ENCODE results near the gene HOXC5. TPM values are rescaled to one million over a fixed set of nuclear protein-coding genes. Genes with fewer than 3 reads are reported as not detected.

The HOXC5 gene
- total RNA-seq, 1 experiment from 2014 or later = 0.07 TPM

- DNase-seq (ENCODE audit: extremely low read depth, low read depth) = peak; percentile 51
These were observed 37.2 kb upstream of the HOXC5 start for GRCh38 chr12:53995378-53996239.

DNA sequence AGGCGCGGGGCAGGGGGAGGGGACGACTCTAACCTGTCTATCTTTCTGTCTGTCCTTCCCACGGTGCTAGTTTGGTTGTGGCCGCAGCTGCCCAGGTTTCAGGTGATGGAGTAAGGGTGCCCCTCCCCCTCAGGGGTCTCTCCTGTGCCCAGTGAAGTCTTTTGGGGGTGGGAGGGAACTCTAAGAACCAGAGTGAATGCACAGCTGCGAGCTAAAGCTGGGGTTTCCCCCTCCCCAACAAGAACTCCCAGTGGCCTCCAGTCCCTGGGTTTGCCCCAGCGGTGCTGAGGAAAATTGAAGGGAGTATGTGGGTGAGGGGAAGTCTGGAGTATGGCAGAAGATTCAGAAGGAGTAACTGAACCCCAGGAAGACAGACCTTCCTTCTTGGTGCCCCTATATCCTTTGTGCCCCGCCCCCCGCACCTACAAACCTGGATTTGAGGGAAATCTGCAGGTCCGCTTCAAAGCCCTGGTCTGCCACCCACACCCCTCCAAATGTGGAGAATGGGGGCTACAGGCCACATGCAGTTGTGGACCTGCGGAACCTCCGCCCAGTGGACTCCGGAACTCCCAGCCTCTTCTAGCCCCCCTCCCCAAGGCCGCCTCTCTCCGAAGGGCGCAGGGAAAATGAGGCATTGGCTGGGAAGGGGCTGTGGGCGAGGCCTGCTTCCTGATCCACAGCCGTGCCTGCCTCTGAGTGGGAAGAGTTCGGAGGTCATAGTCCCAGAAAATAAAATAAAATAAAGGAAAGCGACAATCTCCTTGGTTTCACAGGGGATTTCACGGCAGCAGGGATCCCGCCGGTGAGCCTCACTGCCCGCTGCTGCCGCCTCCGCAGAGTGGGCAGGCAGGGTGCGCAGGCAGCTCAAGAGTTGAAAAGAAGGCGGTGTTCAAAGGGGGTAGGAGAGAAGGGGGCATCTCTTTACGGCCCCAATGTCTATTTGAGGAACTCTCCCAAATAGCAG, 36.3 kb upstream of the HOXC5 start:
- no peak for DNase-seq (ENCODE audit: extremely low read depth, low read depth)

DNA sequence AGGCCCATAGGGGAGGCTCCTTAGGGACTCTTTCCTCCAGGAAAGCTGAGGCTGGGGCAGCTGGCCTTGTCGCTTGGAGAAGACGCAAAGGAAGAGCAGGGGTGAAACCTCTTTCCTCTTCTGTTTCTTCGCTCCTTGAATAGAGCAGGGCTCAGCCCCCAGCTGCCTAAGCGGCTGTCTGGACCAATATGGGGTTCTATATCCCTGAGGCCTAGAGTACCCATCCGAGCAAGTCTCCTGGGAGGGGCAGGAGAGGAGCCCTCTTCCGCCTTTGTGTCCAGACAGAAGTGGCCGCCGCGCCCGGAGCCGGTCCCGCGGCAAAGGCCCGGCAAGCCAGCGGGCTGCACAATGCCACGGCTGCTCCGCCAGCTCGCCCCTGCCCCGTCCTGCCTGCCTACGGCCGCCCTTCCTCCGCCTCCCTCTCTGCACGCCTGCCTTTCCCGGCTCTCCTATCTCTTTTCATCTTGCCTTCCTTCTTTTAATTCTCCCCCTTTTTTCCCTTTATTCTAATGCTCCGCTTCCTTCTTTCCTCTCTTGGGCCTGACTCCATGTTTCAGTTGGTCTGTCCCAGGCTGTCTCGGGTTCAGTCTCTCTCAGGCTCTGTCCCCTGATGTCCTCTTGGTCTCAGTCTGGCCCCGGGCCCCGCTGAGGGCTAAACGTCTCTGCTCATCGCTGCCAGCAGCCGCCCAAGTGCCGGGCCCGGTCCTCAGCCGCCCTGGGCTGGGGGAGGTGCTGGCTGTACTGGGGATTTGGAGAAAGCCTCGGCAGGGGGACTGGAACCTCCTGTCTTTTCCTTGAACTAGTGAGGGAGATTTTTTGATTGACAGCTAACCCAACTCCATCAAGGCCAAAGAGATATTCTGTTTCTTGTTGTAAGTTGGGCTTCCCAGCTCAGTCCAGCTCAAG, 35.4 kb upstream of the HOXC5 start:
- no peak for DNase-seq (ENCODE audit: extremely low read depth, low read depth)

GRCh38 chr12:53998110-53998899, 34.5 kb upstream of the HOXC5 start:
- DNase-seq (ENCODE audit: extremely low read depth, low read depth) = no peak

GRCh38 chr12:53998900-53999236, 34.0 kb upstream of the HOXC5 start:
- no peak for DNase-seq (ENCODE audit: extremely low read depth, low read depth)

DNA sequence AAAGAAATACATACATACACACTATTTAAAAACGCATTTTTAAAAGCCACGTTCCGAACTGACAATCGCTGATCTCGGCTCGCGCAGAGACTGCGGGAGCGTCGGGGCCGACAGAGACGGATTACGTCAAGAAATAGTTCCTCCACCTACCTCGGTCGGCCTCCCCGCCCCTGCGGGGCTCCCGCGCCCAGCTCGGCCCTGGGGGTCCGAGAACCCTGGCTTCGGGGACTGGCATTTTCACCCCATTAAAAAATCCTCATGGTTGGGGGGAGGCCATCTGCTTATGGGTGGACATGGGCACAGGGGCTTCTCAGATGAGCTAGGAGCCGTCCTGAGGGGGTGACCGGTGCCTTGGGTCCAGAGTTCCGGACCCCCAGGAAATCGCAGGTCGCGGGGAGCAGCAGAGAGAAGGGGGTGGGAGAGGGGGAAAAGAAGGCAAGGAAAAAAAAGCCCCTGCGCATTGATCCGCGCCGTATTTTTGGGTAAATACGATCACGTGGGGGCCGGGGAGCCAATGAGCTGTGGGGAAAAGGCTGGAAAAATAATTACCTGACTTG, 33.2 kb upstream of the HOXC5 start:
- peak; percentile 44 for DNase-seq (ENCODE audit: extremely low read depth, low read depth)

- no peak for DNase-seq (ENCODE audit: extremely low read depth, low read depth)
These were observed 32.4 kb upstream of the HOXC5 start, which contains the start of gene HOXC9 for GRCh38 chr12:54000116-54001114. HOXC9 (plus strand) TSS chr12:54000161; CDS start chr12:54000189, 28 bp downstream.

DNA sequence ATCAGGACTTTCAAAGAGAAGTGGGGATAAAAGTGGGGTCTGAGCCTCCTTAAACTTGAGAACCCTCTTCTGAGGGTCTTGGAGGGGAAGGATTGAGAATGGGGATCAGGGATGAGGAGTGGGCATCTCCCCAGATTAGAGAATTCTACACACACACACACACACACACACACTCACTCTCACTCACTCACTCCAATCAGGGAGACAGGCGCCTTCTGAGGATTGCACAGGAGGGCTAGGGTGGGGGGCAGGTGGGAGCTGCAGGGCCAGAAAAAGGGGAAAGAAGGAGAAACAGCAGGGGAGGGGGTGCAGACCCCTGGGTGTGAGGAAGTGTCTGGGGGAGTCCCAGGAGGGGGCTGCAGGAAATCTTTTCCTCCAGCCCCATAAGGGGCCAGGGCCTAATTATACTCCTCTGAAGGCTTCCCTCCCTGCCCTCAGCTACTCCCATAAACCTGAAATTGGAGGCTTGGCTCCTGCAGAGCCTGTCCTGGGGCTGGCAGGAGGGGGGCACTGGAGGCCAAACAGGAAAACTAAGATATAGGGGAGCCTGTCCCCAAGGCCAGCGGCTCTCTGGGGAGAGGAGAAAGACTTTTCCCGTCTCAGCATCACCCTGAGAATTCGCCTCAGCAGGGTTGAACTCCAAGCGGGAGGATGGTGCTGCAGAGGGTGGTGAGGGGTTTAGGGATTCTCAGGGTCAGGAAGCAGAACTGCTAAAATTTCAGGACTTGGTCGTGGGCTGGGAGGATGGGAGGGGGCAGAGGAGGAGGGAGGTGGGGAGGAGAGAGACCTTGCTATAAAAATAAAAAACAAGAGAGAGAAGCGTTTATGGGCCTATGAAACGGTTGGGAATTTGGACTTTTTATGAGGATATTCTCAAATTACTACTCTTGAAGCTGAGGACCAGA, 31.3 kb upstream of the HOXC5 start:
- DNase-seq (ENCODE audit: extremely low read depth, low read depth) = no peak

DNA sequence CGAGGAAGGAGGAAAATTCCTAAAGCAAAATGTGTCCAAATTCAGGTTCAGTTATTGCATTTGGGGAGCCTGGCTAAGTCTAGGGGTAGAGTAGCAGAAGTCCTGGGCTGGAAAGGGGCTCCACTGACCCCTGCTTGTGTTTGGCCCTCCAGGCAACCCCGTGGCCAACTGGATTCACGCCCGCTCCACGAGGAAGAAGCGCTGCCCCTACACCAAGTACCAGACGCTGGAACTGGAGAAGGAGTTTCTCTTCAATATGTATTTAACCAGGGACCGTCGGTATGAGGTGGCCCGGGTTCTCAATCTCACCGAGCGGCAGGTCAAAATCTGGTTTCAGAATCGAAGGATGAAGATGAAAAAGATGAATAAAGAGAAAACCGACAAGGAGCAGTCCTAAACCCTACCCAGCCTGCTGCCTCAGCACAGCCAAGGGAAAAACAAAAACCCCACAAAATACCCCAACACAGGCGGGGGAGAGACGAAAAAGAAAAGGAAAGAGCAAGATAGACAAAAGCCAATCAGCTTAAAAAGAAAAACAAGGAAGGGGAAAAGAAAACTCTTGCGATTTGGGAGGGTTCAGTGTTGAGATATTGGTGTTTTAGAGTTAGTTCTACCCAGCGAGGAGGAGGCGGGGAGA, 30.5 kb upstream of the HOXC5 start:
- DNase-seq (ENCODE audit: extremely low read depth, low read depth) = no peak

DNA sequence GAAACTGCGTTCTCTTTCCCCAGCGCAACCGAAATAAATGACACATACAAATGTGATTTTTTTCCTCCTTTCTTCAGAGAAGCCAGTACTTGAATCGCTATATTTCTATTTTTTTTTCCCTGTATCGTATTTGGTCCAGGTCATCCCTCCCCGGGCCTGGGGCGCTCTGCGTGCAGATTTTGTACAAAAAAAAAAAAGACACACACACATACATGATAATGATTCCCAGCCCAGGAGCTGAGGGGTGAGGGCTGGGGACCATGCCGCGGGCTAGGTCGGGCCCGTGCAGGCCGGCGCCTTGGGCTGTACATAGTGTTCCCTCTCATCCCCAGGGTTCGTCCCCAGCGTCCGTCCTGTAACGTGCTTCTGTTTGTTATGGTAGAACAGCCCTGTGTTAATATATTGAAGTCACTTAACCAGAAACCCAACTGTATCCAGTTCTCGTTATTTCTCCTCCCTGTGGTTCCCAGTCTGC, 29.9 kb upstream of the HOXC5 start:
- no peak for DNase-seq (ENCODE audit: extremely low read depth, low read depth)

- no peak for DNase-seq (ENCODE audit: extremely low read depth, low read depth)
These were observed 29.2 kb upstream of the HOXC5 start for GRCh38 chr12:54003625-54004024.

- DNase-seq (ENCODE audit: extremely low read depth, low read depth) = no peak
These were observed 28.6 kb upstream of the HOXC5 start for GRCh38 chr12:54004063-54004840.

DNA sequence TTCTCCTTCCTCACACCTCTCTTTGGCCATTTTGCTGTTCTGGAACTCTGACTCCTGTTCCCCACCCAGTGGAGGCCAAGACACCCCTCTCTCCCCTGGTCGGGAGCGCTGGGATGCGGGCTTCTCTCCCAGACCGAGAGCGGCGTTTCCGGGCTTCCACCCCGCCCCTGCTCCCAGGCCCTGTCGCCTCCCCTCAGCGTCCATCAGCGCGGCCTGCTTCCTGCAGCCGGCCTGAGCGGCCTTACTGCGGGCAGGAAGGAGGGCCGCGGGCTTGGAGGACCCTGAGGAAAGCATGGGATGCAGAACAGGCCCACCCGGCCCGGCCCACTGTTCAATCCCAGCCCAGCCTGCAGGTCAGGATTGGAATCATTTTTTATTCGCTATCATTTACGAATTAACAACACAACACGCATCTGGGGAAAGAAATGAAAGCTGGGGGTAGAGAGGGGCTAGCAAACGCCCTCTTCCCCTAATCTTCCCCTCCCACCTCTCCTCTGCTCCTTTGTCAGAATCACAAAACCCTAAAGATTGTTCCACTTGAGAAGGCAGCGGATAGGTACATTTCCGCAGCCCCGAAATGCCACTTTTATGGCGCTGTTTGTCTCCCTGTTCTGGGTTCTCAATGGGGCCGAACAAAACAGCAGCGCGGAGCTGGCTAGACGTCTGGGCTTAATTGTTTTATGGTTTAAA, 27.9 kb upstream of the HOXC5 start:
- DNase-seq (ENCODE audit: extremely low read depth, low read depth) = no peak

DNA sequence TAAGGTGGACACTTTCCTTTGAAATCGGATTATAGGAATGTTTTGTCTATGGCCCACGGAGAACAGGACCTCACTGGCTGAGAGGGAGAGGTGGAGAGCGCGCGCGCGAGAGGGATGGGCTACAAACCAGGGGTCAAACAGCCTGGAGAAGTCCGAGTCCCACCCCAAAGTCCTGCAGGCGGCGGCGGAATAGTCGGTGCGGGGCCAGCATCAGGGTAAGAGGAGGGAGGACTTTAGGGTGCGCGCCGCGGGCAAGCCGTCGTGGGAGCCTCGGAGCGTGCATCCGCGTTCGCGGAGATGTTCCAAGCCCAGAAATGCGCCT, 27.4 kb upstream of the HOXC5 start:
- no peak for DNase-seq (ENCODE audit: extremely low read depth, low read depth)

- DNase-seq (ENCODE audit: extremely low read depth, low read depth) = peak; percentile 83
These were observed 26.8 kb upstream of the HOXC5 start for GRCh38 chr12:54005853-54006558.
